H9 (cell line): ENCODE data around the gene CBFA2T2. TPM values are rescaled to one million over a fixed set of nuclear protein-coding genes. Genes with fewer than 3 reads are reported as not detected.
"Not testable (repeated sequence)": the region's sequence is repeated elsewhere in the genome, so short reads cannot be mapped to it uniquely, and the experiment has no call there.

Experiments used
- DNase-seq: peaks from one replicate; pipeline ENCODE4 v3.0.0-alpha.2; 2017
- H2AFZ ChIP-seq: one replicate; pipeline ENCODE4 v1.6.1; 2013; ENCODE audit warnings: mild to moderate bottlenecking, low read length, control low read depth, moderate library complexity
- H2AK5ac ChIP-seq: 2 replicates; pipeline ENCODE4 v1.6.1; 2013; ENCODE audit warnings: low read length, control low read depth, mixed read lengths; ENCODE audit not compliant: insufficient read length
- H2BK120ac ChIP-seq: one replicate; pipeline ENCODE4 v1.6.1; 2013; ENCODE audit warnings: low read depth, mild to moderate bottlenecking, low read length, control low read depth, inconsistent platforms; ENCODE audit not compliant: poor library complexity, severe bottlenecking
- H2BK12ac ChIP-seq: 2 replicates; pipeline ENCODE4 v1.6.1; 2013; ENCODE audit warnings: low read length, control low read depth, mixed read lengths, low read depth; ENCODE audit not compliant: insufficient read length
- H2BK15ac ChIP-seq: 2 replicates; pipeline ENCODE4 v1.6.1; 2013; ENCODE audit warnings: low read depth, low read length, control low read depth
- H2BK20ac ChIP-seq: one replicate; pipeline ENCODE4 v1.6.1; 2013; ENCODE audit warnings: low read depth, mild to moderate bottlenecking, low read length, control low read depth, inconsistent platforms; ENCODE audit not compliant: poor library complexity, severe bottlenecking
- H2BK5ac ChIP-seq: 2 replicates; pipeline ENCODE4 v1.6.1; 2013; ENCODE audit warnings: low read length, control low read depth, mixed read lengths; ENCODE audit not compliant: insufficient read length
- H3K14ac ChIP-seq: 2 replicates; pipeline ENCODE4 v1.6.1; 2013; ENCODE audit warnings: low read length, control low read depth; ENCODE audit not compliant: insufficient read depth
- H3K18ac ChIP-seq: 2 replicates; pipeline ENCODE4 v1.6.1; 2013; ENCODE audit warnings: low read depth, mild to moderate bottlenecking, mixed read lengths, low read length, control low read depth; ENCODE audit not compliant: insufficient read length
- H3K23ac ChIP-seq: 2 replicates; pipeline ENCODE4 v1.6.1; 2013; ENCODE audit warnings: low read length, control low read depth, mixed read lengths, low read depth; ENCODE audit not compliant: insufficient read length
- H3K23me2 ChIP-seq: 2 replicates; pipeline ENCODE4 v1.6.1; 2013; ENCODE audit warnings: low read depth, mild to moderate bottlenecking, mixed read lengths, low read length, control low read depth; ENCODE audit not compliant: insufficient read length, poor library complexity, severe bottlenecking
- H3K27ac ChIP-seq: 2 replicates; pipeline ENCODE4 v1.5.1; 2013; ENCODE audit warnings: low read length, control low read depth, mixed read lengths, low read depth; ENCODE audit not compliant: insufficient read length
- H3K27me3 ChIP-seq: 2 replicates; pipeline ENCODE4 v1.6.1; 2013; ENCODE audit warnings: low read length, control low read depth, inconsistent platforms; ENCODE audit not compliant: insufficient read depth
- H3K4ac ChIP-seq: 2 replicates; pipeline ENCODE4 v1.6.1; 2013; ENCODE audit warnings: low read depth, mild to moderate bottlenecking, control low read depth, inconsistent platforms, low read length, moderate library complexity
- H3K4me1 ChIP-seq: 2 replicates; pipeline ENCODE4 v1.6.1; 2013; ENCODE audit warnings: low read length, control low read depth, inconsistent platforms; ENCODE audit not compliant: insufficient read depth
- H3K4me2 ChIP-seq: 2 replicates; pipeline ENCODE4 v1.6.1; 2013; ENCODE audit warnings: low read length, control low read depth, mixed read lengths; ENCODE audit not compliant: insufficient read length, insufficient read depth
- H3K56ac ChIP-seq: 2 replicates; pipeline ENCODE4 v1.6.1; 2013; ENCODE audit warnings: low read depth, mild to moderate bottlenecking, mixed read lengths, low read length, control low read depth; ENCODE audit not compliant: insufficient read length
- H3K79me1 ChIP-seq: 2 replicates; pipeline ENCODE4 v1.6.1; 2013; ENCODE audit warnings: low read depth, mild to moderate bottlenecking, moderate library complexity, low read length, control low read depth, inconsistent platforms; ENCODE audit not compliant: insufficient read depth, poor library complexity, severe bottlenecking
- H3K79me2 ChIP-seq: 2 replicates; pipeline ENCODE4 v1.6.1; 2013; ENCODE audit warnings: low read length, control low read depth, inconsistent platforms; ENCODE audit not compliant: insufficient read depth
- H3K9ac ChIP-seq: 2 replicates; pipeline ENCODE4 v1.6.1; 2013; ENCODE audit warnings: low read length, control low read depth, mixed read lengths; ENCODE audit not compliant: insufficient read length; ENCODE audit errors: extremely low read depth
- H3K9me3 ChIP-seq: one replicate; pipeline ENCODE4 v1.6.1; 2013; ENCODE audit warnings: low read depth, low read length, inconsistent platforms; ENCODE audit not compliant: control insufficient read depth
- H3T11ph ChIP-seq: one replicate; pipeline ENCODE4 v1.6.1; 2013; ENCODE audit warnings: mild to moderate bottlenecking, low read length, control low read depth, inconsistent platforms
- H4K20me1 ChIP-seq: one replicate; pipeline ENCODE4 v1.6.1; 2013; ENCODE audit not compliant: control insufficient read depth, insufficient read length, insufficient read depth
- H4K5ac ChIP-seq: 2 replicates; pipeline ENCODE4 v1.6.1; 2013; ENCODE audit warnings: low read depth, mild to moderate bottlenecking, mixed read lengths, low read length, control low read depth; ENCODE audit not compliant: insufficient read length
- H4K8ac ChIP-seq: replicated peaks from 2 replicates; pipeline ENCODE4 v1.6.1; 2013; ENCODE audit warnings: low read length, control low read depth, mixed read lengths, low read depth; ENCODE audit not compliant: insufficient read length
- H4K91ac ChIP-seq: 2 replicates; pipeline ENCODE4 v1.6.1; 2013; ENCODE audit warnings: low read depth, mild to moderate bottlenecking, moderate library complexity, mixed read lengths, low read length, control low read depth; ENCODE audit not compliant: insufficient read length
- H3K27ac Mint-ChIP-seq, 3 experiments: 2 replicates in 2 of 3; 3 replicates in 1 of 3; pipeline ENCODE4 v1.8.0; 2020 to 2021; ENCODE audit warnings: mixed read lengths in 3 of 3, mild to moderate bottlenecking in 1 of 3, moderate library complexity in 1 of 3
- H3K27me3 Mint-ChIP-seq: 2 replicates; pipeline ENCODE4 v1.8.0; 2021; ENCODE audit warnings: low read depth, mild to moderate bottlenecking, moderate library complexity, mixed read lengths
- H3K36me3 Mint-ChIP-seq, 3 experiments: 2 replicates in 2 of 3; 3 replicates in 1 of 3; pipeline ENCODE4 v1.8.0; 2020 to 2021; ENCODE audit warnings: low read depth in 3 of 3, mixed read lengths in 3 of 3; ENCODE audit not compliant: insufficient read depth in 1 of 3
- H3K4me1 Mint-ChIP-seq, 2 experiments: 2 replicates each; pipeline ENCODE4 v1.8.0; 2020; ENCODE audit warnings: mixed read lengths in 2 of 2
- H3K4me3 Mint-ChIP-seq, 2 experiments: 2 replicates in 1 of 2; 3 replicates in 1 of 2; pipeline ENCODE4 v1.8.0; 2020 to 2021; ENCODE audit warnings: mild to moderate bottlenecking in 2 of 2, mixed read lengths in 2 of 2, moderate library complexity in 1 of 2
- H3K9me3 Mint-ChIP-seq, 2 experiments: 2 replicates in 1 of 2; 3 replicates in 1 of 2; pipeline ENCODE4 v1.8.0; 2020; ENCODE audit warnings: mild to moderate bottlenecking in 2 of 2, mixed read lengths in 2 of 2, moderate library complexity in 1 of 2
- WGBS: extraction: QIAGEN DNeasy Blood & Tissue Kit; methylation state at CpG from one replicate; pipeline ENCODE4 v1.1.7; 2013; ENCODE audit warnings: missing lambda C conversion rate, low lambda C conversion rate, mixed read lengths; ENCODE audit not compliant: insufficient read length; ENCODE audit errors: extremely low coverage; 5-methylcytosine and 5-hydroxymethylcytosine counted together
- total RNA-seq: library from RNA; stranded (reverse); gene quantifications from 2 replicates; pipeline ENCODE4 v1.2.1, GENCODE V29; 2021
- TF ChIP-seq, protein P1 (sequence below): fragments of 200-600 bp; sonication (generic); conservative IDR thresholded peaks from 3 replicates; pipeline ENCODE4 v1.8.0; 2021; ENCODE audit warnings: antibody characterized with exemption, mild to moderate bottlenecking

Gene CBFA2T2
- total RNA-seq, 1 experiment from 2014 or later: 11.2 TPM

- Histone ChIP-seq H2BK120ac (no peak overlapping the region), H3K18ac (no peak overlapping the region), H3K27me3 (no peaks in the 10 kb centered on the region), H3K23me2 (peaks cover 11% of the 10 kb centered on the region), H2AFZ (no peak overlapping the region), H3K4me2 (no peak overlapping the region), H4K91ac (no peak overlapping the region), H3K56ac (no peak overlapping the region), H2BK20ac (no peak overlapping the region), H2AK5ac (no peak overlapping the region), H4K8ac (no peak overlapping the region), H3K23ac (no peak overlapping the region), H3K27ac (no peak overlapping the region), H3T11ph (no peak overlapping the region), H3K4me1 (no peaks in the 10 kb centered on the region), H4K5ac (no peak overlapping the region), H3K79me1 (no peaks in the 10 kb centered on the region), H3K4ac (no peak overlapping the region), H2BK5ac (no peak overlapping the region), H2BK15ac (no peak overlapping the region), H3K14ac (no peak overlapping the region), H3K9ac (no peak overlapping the region), H2BK12ac (no peak overlapping the region), H3K9me3 (no peaks in the 10 kb centered on the region), H4K20me1 (no peaks in the 10 kb centered on the region), H3K79me2 (no peaks in the 10 kb centered on the region)
- Mint-ChIP-seq H3K27ac (peak overlapping the region in 1 of 3 experiments; percentile 22; a peak in 1 of 7 replicates), H3K27me3 (no peaks in the 10 kb centered on the region; the same call in 1 of the 2 replicates), H3K36me3 (peaks cover 0 to 1% (median 0%) of the 10 kb centered on the region in 3 experiments; a peak in 2 of 7 replicates), H3K4me3 (peak overlapping the region in 1 of 2 experiments; percentile 50; a peak in 2 of 5 replicates), H3K4me1 (peaks cover 9 to 10% of the 10 kb centered on the region in 2 experiments), H3K9me3 (no peaks in the 10 kb centered on the region)
- no CpG with 5 or more reads among the region's 10 CpGs for WGBS
- DNase-seq: no peak
- TF ChIP-seq, protein P1, sequence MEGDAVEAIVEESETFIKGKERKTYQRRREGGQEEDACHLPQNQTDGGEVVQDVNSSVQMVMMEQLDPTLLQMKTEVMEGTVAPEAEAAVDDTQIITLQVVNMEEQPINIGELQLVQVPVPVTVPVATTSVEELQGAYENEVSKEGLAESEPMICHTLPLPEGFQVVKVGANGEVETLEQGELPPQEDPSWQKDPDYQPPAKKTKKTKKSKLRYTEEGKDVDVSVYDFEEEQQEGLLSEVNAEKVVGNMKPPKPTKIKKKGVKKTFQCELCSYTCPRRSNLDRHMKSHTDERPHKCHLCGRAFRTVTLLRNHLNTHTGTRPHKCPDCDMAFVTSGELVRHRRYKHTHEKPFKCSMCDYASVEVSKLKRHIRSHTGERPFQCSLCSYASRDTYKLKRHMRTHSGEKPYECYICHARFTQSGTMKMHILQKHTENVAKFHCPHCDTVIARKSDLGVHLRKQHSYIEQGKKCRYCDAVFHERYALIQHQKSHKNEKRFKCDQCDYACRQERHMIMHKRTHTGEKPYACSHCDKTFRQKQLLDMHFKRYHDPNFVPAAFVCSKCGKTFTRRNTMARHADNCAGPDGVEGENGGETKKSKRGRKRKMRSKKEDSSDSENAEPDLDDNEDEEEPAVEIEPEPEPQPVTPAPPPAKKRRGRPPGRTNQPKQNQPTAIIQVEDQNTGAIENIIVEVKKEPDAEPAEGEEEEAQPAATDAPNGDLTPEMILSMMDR: no peak
These were observed 1.7 kb upstream of the CBFA2T2 start for GRCh38 chr20:33488201-33488600.

- not testable (repeated sequence) for H3K9ac ChIP-seq, H3T11ph ChIP-seq, H3K79me1 ChIP-seq, H3K27me3 Mint-ChIP-seq, H3K23ac ChIP-seq, H3K14ac ChIP-seq, H3K36me3 Mint-ChIP-seq, H3K4ac ChIP-seq, DNase-seq, H4K8ac ChIP-seq, H3K9me3 ChIP-seq, H3K9me3 Mint-ChIP-seq, H3K4me1 ChIP-seq, H3K79me2 ChIP-seq, H3K27ac ChIP-seq, H2AFZ ChIP-seq, H4K5ac ChIP-seq, H3K27ac Mint-ChIP-seq, H2BK12ac ChIP-seq, H3K18ac ChIP-seq, H2BK120ac ChIP-seq, H2AK5ac ChIP-seq, H4K20me1 ChIP-seq, H3K27me3 ChIP-seq, H3K4me1 Mint-ChIP-seq, H2BK5ac ChIP-seq, H3K56ac ChIP-seq, H4K91ac ChIP-seq, H2BK15ac ChIP-seq, H2BK20ac ChIP-seq
- peak overlapping the region in 1 of 2 experiments; percentile 64; a peak in 4 of 5 replicates for H3K4me3 Mint-ChIP-seq
- H3K4me2 ChIP-seq: peak overlapping the region; percentile 27
- WGBS: no CpG with 5 or more reads among the region's 32 CpGs
- H3K23me2 ChIP-seq: peaks cover 11% of the 10 kb centered on the region
These were observed 1.0 kb upstream of the CBFA2T2 start for GRCh38 chr20:33488661-33489494.
